Measurements from ENCODE around the gene CDK6. TPM values are rescaled to one million over a fixed set of nuclear protein-coding genes. Genes with fewer than 3 reads are reported as not detected.

CDK6 gene
- total RNA-seq, 4 donors from 2014 or later = 11.2 to 18.5 (median 13.2) TPM

GRCh38 chr7:92685136-92686042, 151.0 kb downstream of the CDK6 start:
- DNase-seq = no peak
- Histone ChIP-seq H3K36me3 (no peaks in the 10 kb centered on the region), H3K27me3 (no peaks in the 10 kb centered on the region), H3K4me3 (replicated peaks in 1 of 3) (no peak overlapping the region), H3K9me3 (no peaks in the 10 kb centered on the region), H3K4me1 (peaks cover 0 to 12% of the 10 kb centered on the region in 2 donors), H3K27ac (no peak overlapping the region)
- 91 to 95% methylated on average over 6 of the region's 6 CpGs for WGBS, 2 donors
- no peak for TF ChIP-seq POLR2A (IDR thresholded peaks at IDR 0.05)
- TF ChIP-seq, protein P1, sequence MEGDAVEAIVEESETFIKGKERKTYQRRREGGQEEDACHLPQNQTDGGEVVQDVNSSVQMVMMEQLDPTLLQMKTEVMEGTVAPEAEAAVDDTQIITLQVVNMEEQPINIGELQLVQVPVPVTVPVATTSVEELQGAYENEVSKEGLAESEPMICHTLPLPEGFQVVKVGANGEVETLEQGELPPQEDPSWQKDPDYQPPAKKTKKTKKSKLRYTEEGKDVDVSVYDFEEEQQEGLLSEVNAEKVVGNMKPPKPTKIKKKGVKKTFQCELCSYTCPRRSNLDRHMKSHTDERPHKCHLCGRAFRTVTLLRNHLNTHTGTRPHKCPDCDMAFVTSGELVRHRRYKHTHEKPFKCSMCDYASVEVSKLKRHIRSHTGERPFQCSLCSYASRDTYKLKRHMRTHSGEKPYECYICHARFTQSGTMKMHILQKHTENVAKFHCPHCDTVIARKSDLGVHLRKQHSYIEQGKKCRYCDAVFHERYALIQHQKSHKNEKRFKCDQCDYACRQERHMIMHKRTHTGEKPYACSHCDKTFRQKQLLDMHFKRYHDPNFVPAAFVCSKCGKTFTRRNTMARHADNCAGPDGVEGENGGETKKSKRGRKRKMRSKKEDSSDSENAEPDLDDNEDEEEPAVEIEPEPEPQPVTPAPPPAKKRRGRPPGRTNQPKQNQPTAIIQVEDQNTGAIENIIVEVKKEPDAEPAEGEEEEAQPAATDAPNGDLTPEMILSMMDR (IDR thresholded peaks at IDR 0.05) = no peak
- intact Hi-C loops (cut with DNase I) = no loop called here

GRCh38 chr7:92684274-92684673, 152.1 kb downstream of the CDK6 start:
- Histone ChIP-seq H3K9me3 (no peaks in the 10 kb centered on the region), H3K4me1 (peaks cover 0 to 12% of the 10 kb centered on the region in 2 donors), H3K27me3 (no peaks in the 10 kb centered on the region), H3K36me3 (no peaks in the 10 kb centered on the region), H3K4me3 (replicated peaks in 1 of 3) (no peak overlapping the region), H3K27ac (no peak overlapping the region)
- intact Hi-C loops (cut with DNase I) = no loop called here
- no peak for DNase-seq
- 96% methylated on average over 1 of the region's 1 CpG for WGBS, 2 donors
- TF ChIP-seq, protein P1 (IDR thresholded peaks at IDR 0.05) = no peak
- TF ChIP-seq POLR2A (IDR thresholded peaks at IDR 0.05) = no peak

DNA sequence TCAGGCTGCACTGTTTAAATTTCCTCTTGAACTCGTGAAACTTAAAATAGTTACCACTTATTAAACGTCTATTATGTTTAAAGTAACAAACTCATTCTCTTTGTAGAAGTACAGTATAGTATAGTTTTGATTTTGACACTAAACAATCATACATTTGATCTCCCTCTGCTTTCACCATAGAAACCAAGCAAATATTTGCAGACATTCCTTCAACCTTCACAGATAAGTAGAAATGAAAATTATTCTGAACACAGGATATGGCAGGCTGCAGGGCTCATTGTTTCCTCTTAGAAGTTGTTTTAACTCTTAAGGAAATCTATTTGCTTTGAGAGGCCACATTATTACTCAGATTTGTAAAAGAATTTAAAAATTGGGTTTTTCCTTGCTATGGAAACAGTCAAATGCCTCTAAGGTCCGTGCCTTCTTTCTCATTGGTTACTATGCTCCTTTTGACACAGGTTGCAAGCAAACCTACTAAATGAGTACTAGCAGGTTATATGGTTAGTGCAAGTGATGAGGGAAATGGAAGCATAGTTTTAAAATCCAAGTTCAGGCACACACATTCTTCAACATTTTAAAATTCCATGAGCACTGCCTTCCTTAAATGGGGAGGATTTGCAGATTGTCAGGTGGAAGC, 153.4 kb downstream of the CDK6 start:
- intact Hi-C loops (cut with DNase I) = no loop called here
- no peaks in the 10 kb centered on the region for H3K27me3 ChIP-seq
- no peak for TF ChIP-seq POLR2A (IDR thresholded peaks at IDR 0.05)
- TF ChIP-seq, protein P1 (IDR thresholded peaks at IDR 0.05) = no peak
- H3K9me3 ChIP-seq = no peaks in the 10 kb centered on the region
- peak overlapping the region in 1 of 3 donors; percentile 1 for H3K27ac ChIP-seq
- WGBS, 2 donors = 43 to 52% methylated on average over 3 of the region's 3 CpGs
- no peaks in the 10 kb centered on the region for H3K36me3 ChIP-seq
- H3K4me1 ChIP-seq = peaks cover 0 to 12% of the 10 kb centered on the region in 2 donors
- no peak overlapping the region for H3K4me3 ChIP-seq (replicated peaks in 1 of 3)
- no peak for DNase-seq

DNA sequence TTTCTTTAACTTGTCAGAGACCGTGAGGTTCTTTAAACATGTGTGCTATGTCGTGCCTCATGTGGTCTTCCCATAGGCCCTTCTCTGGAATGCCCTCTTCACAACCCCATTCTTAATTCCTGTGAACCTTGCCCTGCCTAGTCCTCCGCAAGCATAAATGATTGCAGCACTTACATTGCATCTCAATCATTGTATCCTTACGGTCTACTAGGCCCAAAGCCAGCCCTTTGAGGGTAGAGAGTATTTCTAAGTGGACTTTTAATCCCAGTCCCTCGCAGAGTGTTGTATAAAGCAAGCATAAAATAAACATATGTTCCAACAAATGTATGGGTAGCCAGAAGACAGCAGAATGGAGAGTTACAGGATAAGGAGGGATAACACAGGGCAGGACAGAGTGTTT, 154.0 kb downstream of the CDK6 start:
- WGBS, 2 donors = 73 to 75% methylated on average over 5 of the region's 5 CpGs
- H3K27ac ChIP-seq = peak overlapping the region in 1 of 3 donors; percentile 1
- H3K4me3 ChIP-seq (replicated peaks in 1 of 3) = no peak overlapping the region
- H3K27me3 ChIP-seq = no peaks in the 10 kb centered on the region
- intact Hi-C loops (cut with DNase I) = no loop called here
- TF ChIP-seq, protein P1 (IDR thresholded peaks at IDR 0.05) = no peak
- no peak for TF ChIP-seq POLR2A (IDR thresholded peaks at IDR 0.05)
- DNase-seq = no peak
- H3K36me3 ChIP-seq = no peaks in the 10 kb centered on the region
- peaks cover 0 to 12% of the 10 kb centered on the region in 2 donors for H3K4me1 ChIP-seq
- no peaks in the 10 kb centered on the region for H3K9me3 ChIP-seq

DNA sequence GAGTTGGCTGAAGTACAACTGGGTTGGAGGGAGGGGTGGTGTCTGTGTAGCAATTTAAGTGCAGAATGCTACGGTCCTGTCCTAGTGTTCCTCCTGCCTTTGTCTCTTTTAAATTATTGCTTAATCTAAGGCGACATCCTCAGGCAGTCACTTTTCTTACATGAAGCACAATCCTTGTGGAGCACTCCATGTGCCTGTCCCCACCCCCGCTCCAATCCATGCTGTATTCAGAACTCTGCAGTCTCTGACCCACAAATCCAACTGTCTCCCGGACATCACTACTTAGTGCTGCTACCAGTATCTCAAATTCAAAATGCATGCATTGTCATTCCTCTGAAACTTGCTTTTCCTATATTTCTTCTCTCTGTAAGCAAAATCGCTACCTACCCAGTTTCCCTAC, 154.7 kb downstream of the CDK6 start:
- H3K4me3 ChIP-seq (replicated peaks in 1 of 3) = no peak overlapping the region
- H3K27me3 ChIP-seq = no peaks in the 10 kb centered on the region
- H3K4me1 ChIP-seq = peaks cover 0 to 12% of the 10 kb centered on the region in 2 donors
- TF ChIP-seq POLR2A (IDR thresholded peaks at IDR 0.05) = no peak
- TF ChIP-seq, protein P1 (IDR thresholded peaks at IDR 0.05) = no peak
- H3K36me3 ChIP-seq = no peaks in the 10 kb centered on the region
- no peaks in the 10 kb centered on the region for H3K9me3 ChIP-seq
- WGBS, 2 donors = 89 to 93% methylated on average over 5 of the region's 5 CpGs
- no peak for DNase-seq
- intact Hi-C loops (cut with DNase I) = no loop called here
- no peak overlapping the region for H3K27ac ChIP-seq

All from thyroid gland (tissue), 4 donors.